Liver (tissue), 9 donors: ENCODE measurements around the gene PFN2. TPM values are rescaled to one million over a fixed set of nuclear protein-coding genes. Genes with fewer than 3 reads are reported as not detected.

Source experiments
- DNase-seq: peaks from one replicate; pipeline ENCODE4 v3.0.0-alpha.2; 2017; ENCODE audit warnings: low spot score
- H3K27ac ChIP-seq, 2 donors: one replicate each; pipeline ENCODE4 v1.7.0; 2013; ENCODE audit warnings: inconsistent platforms in 2 of 2, low read length in 2 of 2, control low read depth in 1 of 2, low read depth in 1 of 2, mild to moderate bottlenecking in 1 of 2
- H3K27me3 ChIP-seq, 4 donors: one replicate each; pipeline versions ENCODE4 v1.6.1 to v1.7.0; 2013; ENCODE audit warnings: low read length in 3 of 4, inconsistent platforms in 1 of 4, mild to moderate bottlenecking in 1 of 4, moderate library complexity in 1 of 4; ENCODE audit not compliant: control insufficient read depth in 4 of 4, insufficient read depth in 4 of 4
- H3K36me3 ChIP-seq, 4 donors: one replicate each; pipeline versions ENCODE4 v1.6.1 to v1.7.0; 2013; ENCODE audit warnings: low read length in 3 of 4, mild to moderate bottlenecking in 3 of 4, low read depth in 1 of 4, moderate library complexity in 1 of 4; ENCODE audit not compliant: control insufficient read depth in 4 of 4, insufficient read depth in 3 of 4
- H3K4me1 ChIP-seq, 4 donors: one replicate each; pipeline versions ENCODE4 v1.6.1 to v1.7.0; 2013; ENCODE audit warnings: low read length in 3 of 4, mild to moderate bottlenecking in 3 of 4, moderate library complexity in 1 of 4; ENCODE audit not compliant: control insufficient read depth in 4 of 4, insufficient read depth in 4 of 4
- H3K4me3 ChIP-seq, 3 donors: one replicate each; pipeline versions ENCODE4 v1.6.1 to v1.7.0; 2013; ENCODE audit warnings: low read length in 3 of 3, control low read depth in 1 of 3, low read depth in 1 of 3, mild to moderate bottlenecking in 1 of 3
- H3K9ac ChIP-seq, 2 donors: one replicate each; pipeline ENCODE4 v1.7.0; 2013; ENCODE audit warnings: low read length in 2 of 2, mild to moderate bottlenecking in 2 of 2, moderate library complexity in 2 of 2, control low read depth in 1 of 2, low read depth in 1 of 2
- H3K9me3 ChIP-seq, 4 donors: one replicate each; pipeline versions ENCODE4 v1.6.1 to v1.7.0; 2013; ENCODE audit warnings: low read length in 3 of 4; ENCODE audit not compliant: control insufficient read depth in 4 of 4
- EGR1 ChIP-seq, 2 donors: IDR thresholded peaks; 2 replicates each; pipeline ENCODE4 v1.6.1; 2016 to 2018; ENCODE audit warnings: antibody characterized with exemption in 2 of 2, low read depth in 2 of 2
- FOXA2 ChIP-seq: IDR thresholded peaks from 2 replicates; pipeline ENCODE4 v1.6.1; 2016; ENCODE audit warnings: antibody characterized with exemption
- JUND ChIP-seq, 2 donors: IDR thresholded peaks; 2 replicates each; pipeline ENCODE4 v1.6.1; 2016; ENCODE audit warnings: antibody characterized with exemption in 2 of 2
- RAD21 ChIP-seq, 2 donors: IDR thresholded peaks; 2 replicates each; pipeline ENCODE4 v1.6.1; 2016; ENCODE audit warnings: antibody characterized with exemption in 2 of 2, mild to moderate bottlenecking in 2 of 2
- WGBS: extraction: QIAGEN DNeasy Blood & Tissue Kit; methylation state at CpG from one replicate; pipeline ENCODE4 v1.1.7; 2013; 5-methylcytosine and 5-hydroxymethylcytosine counted together
- polyA plus RNA-seq, 2 donors: library from polyadenylated mRNA; stranded (reverse) in 1 of 2; unstranded in 1 of 2; fragments of 200-250 nt in 1 of 2; fragments of >200 nt in 1 of 2; fragmentation: Nextera tagmentation in 1 of 2; extraction: Ambion mirVana in 1 of 2; gene quantifications; one replicate each; pipeline versions ENCODE4 v1.2.1 to v1.2.3, GENCODE V29; 2013 to 2015
- total RNA-seq, 2 donors: library from RNA; depleted of rRNA; stranded (reverse); fragments of >200 nt; gene quantifications; one replicate each; pipeline ENCODE4 v1.2.3, GENCODE V29; 2014
- TF ChIP-seq, protein P1 (sequence below): IDR thresholded peaks from 2 replicates; pipeline ENCODE4 v1.6.1; 2016; ENCODE audit warnings: antibody characterized with exemption, mild to moderate bottlenecking
- TF ChIP-seq, protein P2 (sequence below): IDR thresholded peaks from 2 replicates; pipeline ENCODE4 v1.6.1; 2016; ENCODE audit warnings: antibody characterized with exemption
- TF ChIP-seq, protein P3 (sequence below): IDR thresholded peaks from 2 replicates; pipeline ENCODE4 v1.6.1; 2016; ENCODE audit warnings: antibody characterized with exemption
- TF ChIP-seq, protein P4 (sequence below): fragments of 150-350 bp; IDR thresholded peaks from 2 replicates; pipeline ENCODE4 v1.5.1; 2017; ENCODE audit warnings: improper control_type of control experiment, low read depth, low read length; ENCODE audit not compliant: missing input control
- donor health status: healthy.
- donor health status: healthy.
- donor health status: healthy.
- donor health status: healthy.
- donor health status: healthy.

PFN2 gene
- total and polyA plus RNA-seq, 4 donors, result 8.2 to 15.1 (median 10.2) TPM

DNA sequence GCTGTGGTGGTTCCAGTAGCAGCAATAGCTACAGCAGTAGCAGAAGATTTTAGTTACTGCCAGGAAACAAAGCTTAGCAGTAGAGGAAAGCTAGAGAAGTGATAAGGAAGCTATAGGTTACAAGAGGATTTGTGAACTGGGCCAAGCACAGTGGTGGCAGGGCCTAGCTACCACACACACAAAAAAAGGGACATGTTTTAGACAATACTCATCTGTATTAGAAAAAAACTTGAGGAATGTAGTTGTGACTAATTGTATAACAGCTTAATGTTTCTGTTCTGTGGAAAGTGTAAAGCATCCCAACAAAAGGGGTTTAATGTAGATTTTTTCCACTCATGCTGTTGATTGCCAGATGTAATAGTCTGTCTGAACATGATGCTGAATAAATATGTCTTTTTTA lies 29.9 kb upstream of the PFN2 start (continued):
- TF ChIP-seq, protein P1, sequence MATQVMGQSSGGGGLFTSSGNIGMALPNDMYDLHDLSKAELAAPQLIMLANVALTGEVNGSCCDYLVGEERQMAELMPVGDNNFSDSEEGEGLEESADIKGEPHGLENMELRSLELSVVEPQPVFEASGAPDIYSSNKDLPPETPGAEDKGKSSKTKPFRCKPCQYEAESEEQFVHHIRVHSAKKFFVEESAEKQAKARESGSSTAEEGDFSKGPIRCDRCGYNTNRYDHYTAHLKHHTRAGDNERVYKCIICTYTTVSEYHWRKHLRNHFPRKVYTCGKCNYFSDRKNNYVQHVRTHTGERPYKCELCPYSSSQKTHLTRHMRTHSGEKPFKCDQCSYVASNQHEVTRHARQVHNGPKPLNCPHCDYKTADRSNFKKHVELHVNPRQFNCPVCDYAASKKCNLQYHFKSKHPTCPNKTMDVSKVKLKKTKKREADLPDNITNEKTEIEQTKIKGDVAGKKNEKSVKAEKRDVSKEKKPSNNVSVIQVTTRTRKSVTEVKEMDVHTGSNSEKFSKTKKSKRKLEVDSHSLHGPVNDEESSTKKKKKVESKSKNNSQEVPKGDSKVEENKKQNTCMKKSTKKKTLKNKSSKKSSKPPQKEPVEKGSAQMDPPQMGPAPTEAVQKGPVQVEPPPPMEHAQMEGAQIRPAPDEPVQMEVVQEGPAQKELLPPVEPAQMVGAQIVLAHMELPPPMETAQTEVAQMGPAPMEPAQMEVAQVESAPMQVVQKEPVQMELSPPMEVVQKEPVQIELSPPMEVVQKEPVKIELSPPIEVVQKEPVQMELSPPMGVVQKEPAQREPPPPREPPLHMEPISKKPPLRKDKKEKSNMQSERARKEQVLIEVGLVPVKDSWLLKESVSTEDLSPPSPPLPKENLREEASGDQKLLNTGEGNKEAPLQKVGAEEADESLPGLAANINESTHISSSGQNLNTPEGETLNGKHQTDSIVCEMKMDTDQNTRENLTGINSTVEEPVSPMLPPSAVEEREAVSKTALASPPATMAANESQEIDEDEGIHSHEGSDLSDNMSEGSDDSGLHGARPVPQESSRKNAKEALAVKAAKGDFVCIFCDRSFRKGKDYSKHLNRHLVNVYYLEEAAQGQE, result no peak
- TF ChIP-seq, protein P2, sequence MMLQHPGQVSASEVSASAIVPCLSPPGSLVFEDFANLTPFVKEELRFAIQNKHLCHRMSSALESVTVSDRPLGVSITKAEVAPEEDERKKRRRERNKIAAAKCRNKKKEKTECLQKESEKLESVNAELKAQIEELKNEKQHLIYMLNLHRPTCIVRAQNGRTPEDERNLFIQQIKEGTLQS, result no peak

DNA sequence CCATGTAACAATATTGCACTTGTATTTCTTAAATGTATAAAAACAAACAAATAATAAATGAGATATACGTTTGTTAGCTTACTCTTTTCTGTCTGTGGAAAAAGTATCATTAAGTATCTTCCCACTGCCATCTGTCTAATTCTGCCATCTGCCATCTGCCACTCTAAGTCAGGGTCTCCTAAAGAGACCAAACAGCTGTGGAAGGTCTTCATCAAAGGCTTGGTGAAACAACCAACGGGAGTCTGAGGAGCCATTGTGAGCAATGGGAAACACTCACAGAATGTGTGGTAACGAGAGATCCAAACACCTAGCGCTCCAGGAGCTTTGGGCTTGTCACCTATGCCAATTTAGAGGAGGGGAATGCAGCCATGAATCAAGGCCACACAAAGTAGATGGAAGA lies 28.7 kb upstream of the PFN2 start:
- peaks cover 0 to 9% (median under 1%) of the 10 kb centered on the region in 4 donors for H3K9me3 ChIP-seq
- H3K27ac ChIP-seq, result no peak overlapping the region
- H3K27me3 ChIP-seq, result no peaks in the 10 kb centered on the region
- no peaks in the 10 kb centered on the region for H3K4me1 ChIP-seq
- WGBS, result 91% methylated on average over 4 of the region's 4 CpGs
- no peaks in the 10 kb centered on the region for H3K36me3 ChIP-seq
- no peak overlapping the region for H3K9ac ChIP-seq
- DNase-seq, result no peak
- no peak overlapping the region for H3K4me3 ChIP-seq
- TF ChIP-seq, protein P3, sequence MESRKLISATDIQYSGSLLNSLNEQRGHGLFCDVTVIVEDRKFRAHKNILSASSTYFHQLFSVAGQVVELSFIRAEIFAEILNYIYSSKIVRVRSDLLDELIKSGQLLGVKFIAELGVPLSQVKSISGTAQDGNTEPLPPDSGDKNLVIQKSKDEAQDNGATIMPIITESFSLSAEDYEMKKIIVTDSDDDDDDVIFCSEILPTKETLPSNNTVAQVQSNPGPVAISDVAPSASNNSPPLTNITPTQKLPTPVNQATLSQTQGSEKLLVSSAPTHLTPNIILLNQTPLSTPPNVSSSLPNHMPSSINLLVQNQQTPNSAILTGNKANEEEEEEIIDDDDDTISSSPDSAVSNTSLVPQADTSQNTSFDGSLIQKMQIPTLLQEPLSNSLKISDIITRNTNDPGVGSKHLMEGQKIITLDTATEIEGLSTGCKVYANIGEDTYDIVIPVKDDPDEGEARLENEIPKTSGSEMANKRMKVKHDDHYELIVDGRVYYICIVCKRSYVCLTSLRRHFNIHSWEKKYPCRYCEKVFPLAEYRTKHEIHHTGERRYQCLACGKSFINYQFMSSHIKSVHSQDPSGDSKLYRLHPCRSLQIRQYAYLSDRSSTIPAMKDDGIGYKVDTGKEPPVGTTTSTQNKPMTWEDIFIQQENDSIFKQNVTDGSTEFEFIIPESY, result no peak
- TF ChIP-seq FOXA2 (no peak), JUND (IDR thresholded peaks at IDR 0.05) (no peak), EGR1 (IDR thresholded peaks at IDR 0.05; ENCODE audit: low read depth in 2 of 2) (no peak), RAD21 (IDR thresholded peaks at IDR 0.05) (no peak)
- TF ChIP-seq, protein P4, sequence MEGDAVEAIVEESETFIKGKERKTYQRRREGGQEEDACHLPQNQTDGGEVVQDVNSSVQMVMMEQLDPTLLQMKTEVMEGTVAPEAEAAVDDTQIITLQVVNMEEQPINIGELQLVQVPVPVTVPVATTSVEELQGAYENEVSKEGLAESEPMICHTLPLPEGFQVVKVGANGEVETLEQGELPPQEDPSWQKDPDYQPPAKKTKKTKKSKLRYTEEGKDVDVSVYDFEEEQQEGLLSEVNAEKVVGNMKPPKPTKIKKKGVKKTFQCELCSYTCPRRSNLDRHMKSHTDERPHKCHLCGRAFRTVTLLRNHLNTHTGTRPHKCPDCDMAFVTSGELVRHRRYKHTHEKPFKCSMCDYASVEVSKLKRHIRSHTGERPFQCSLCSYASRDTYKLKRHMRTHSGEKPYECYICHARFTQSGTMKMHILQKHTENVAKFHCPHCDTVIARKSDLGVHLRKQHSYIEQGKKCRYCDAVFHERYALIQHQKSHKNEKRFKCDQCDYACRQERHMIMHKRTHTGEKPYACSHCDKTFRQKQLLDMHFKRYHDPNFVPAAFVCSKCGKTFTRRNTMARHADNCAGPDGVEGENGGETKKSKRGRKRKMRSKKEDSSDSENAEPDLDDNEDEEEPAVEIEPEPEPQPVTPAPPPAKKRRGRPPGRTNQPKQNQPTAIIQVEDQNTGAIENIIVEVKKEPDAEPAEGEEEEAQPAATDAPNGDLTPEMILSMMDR, result no peak
- TF ChIP-seq, protein P2, result no peak
- TF ChIP-seq, protein P1, result no peak
